SIG-M5 (cell line): ENCODE data around the gene ACTMAP.

ENCODE experiments used
- DNase-seq: peaks from one replicate; lab custom pipeline; 2025; lab: John Stamatoyannopoulos, UW

Gene ACTMAP

GRCh38 chr19:40693896-40694295 is 56.4 kb downstream of the ACTMAP start:
- no peak for DNase-seq

GRCh38 chr19:40693150-40693788 is 57.0 kb downstream of the ACTMAP start:
- no peak for DNase-seq

GRCh38 chr19:40692212-40692551 is 58.1 kb downstream of the ACTMAP start:
- no peak for DNase-seq

- DNase-seq = no peak
Measured at GRCh38 chr19:40691421-40692211, 58.7 kb downstream of the ACTMAP start.
